ENCODE data around the gene FAM174C. TPM values are rescaled to one million over a fixed set of nuclear protein-coding genes. Genes with fewer than 3 reads are reported as not detected.
A peak's percentile ranks its signal among the peaks of the same experiment; 100 is the strongest.

Gene FAM174C
- total RNA-seq, 1 experiment from 2014 or later, result 77.1 TPM

- peak overlapping the region; percentile 100 for H3K27ac ChIP-seq (ENCODE audit: low read depth, low read length)
- ChIA-PET POLR2A (interaction anchor here (0.7 to 1.0 kb wide), 2 partner anchors 16 to 17 kb away, joined by 3 read pairs; no protein-coding TSS in a partner anchor), CTCF (interaction anchor here (1.0 kb wide), 1 partner anchor 17 kb away, joined by 7 read pairs; no protein-coding TSS in a partner anchor), RAD21 (ENCODE audit: low non-redundant PET in 1 of 2, low total read pairs in 2 of 2, uncharacterized antibody in 2 of 2, unreplicated experiment in 2 of 2) (no interaction called here)
- H3K79me2 ChIP-seq (ENCODE audit: insufficient read depth, low read length), result peaks cover 59% of the 10 kb centered on the region
- peaks cover 45 to 74% of the 10 kb centered on the region in 2 experiments for H3K4me1 ChIP-seq (ENCODE audit: control insufficient read depth in 1 of 2, insufficient read depth in 2 of 2, low read length in 2 of 2)
- H3K4me3 ChIP-seq (replicated peaks in 1 of 2; ENCODE audit: low read depth in 1 of 2, low read length in 2 of 2), result peak overlapping the region; percentile 68 to 74
- no peaks in the 10 kb centered on the region for H3K9me2 ChIP-seq (ENCODE audit: insufficient read depth)
- intact Hi-C loops (cut with micrococcal nuclease), result loop anchor here (1.0 to 10.0 kb wide), 3 partner anchors 17 to 455 kb away; partner anchors contain the start of genes CNN2, PTBP1, RNU6-2 and TMEM259
- H3K36me3 ChIP-seq (ENCODE audit: control insufficient read depth in 1 of 2, insufficient read depth in 2 of 2, low read length in 2 of 2), result peaks cover 11 to 28% of the 10 kb centered on the region in 2 experiments
- H3K4me2 ChIP-seq (ENCODE audit: low read length), result peak overlapping the region; percentile 99
- ATAC-seq (peak; percentile 45), DNase-seq (ENCODE audit: low read depth, low spot score) (peak; percentile 89)
- no peaks in the 10 kb centered on the region for H3K9me3 ChIP-seq (ENCODE audit: control insufficient read depth in 1 of 2, insufficient read depth in 1 of 2, low read depth in 1 of 2, low read length in 2 of 2)
- no peaks in the 10 kb centered on the region for H3K27me3 ChIP-seq (ENCODE audit: insufficient read depth, low read length)
- H3K9ac ChIP-seq (ENCODE audit: low read length), result peak overlapping the region; percentile 99
- H4K20me1 ChIP-seq (ENCODE audit: insufficient read depth), result peaks cover 8% of the 10 kb centered on the region; the same call in 1 of the 2 replicates
- H2AFZ ChIP-seq (ENCODE audit: low read depth, low read length, poor library complexity, severe bottlenecking), result no peak overlapping the region
- no TSS peak for BruUV-seq (replicated peaks)
- TF ChIP-seq RAD21 (IDR thresholded peaks at IDR 0.05; ENCODE audit: low read depth) (no peak), SIN3A (IDR thresholded peaks at IDR 0.05; ENCODE audit: low read depth) (peak; percentile 95), EGR1 (IDR thresholded peaks at IDR 0.05; ENCODE audit: low read depth) (peak; percentile 74; the same call in 1 of the 2 replicates), CTCF (IDR thresholded peaks at IDR 0.05 in 2 of 3, conservative IDR thresholded peaks at IDR 0.05 in 1 of 3; ENCODE audit: borderline replicate concordance in 1 of 3, insufficient read depth in 1 of 3, low read depth in 2 of 3, low read length in 2 of 3) (no peak), SRF (IDR thresholded peaks at IDR 0.05; ENCODE audit: low read depth) (no peak), POLR2AphosphoS5 (IDR thresholded peaks at IDR 0.05; ENCODE audit: low read depth, low read length) (peak; percentile 92), ZNF274 (IDR thresholded peaks at IDR 0.05; ENCODE audit: low read depth, low read length) (no peak), TCF7L2 (IDR thresholded peaks at IDR 0.05; ENCODE audit: borderline replicate concordance, extremely low read depth, insufficient read depth, insufficient read length) (no peak), POLR2A (IDR thresholded peaks at IDR 0.05; ENCODE audit: borderline replicate concordance, extremely low read depth, insufficient read depth, insufficient read length) (peak; percentile 43), CBX3 (IDR thresholded peaks at IDR 0.05; ENCODE audit: low read depth) (no peak), SP1 (IDR thresholded peaks at IDR 0.05; ENCODE audit: low read depth) (no peak), CEBPB (IDR thresholded peaks at IDR 0.05; ENCODE audit: low read depth) (no peak), YY1 (IDR thresholded peaks at IDR 0.05; ENCODE audit: extremely low read depth, insufficient replicate concordance, low read depth, low read length) (no peak), MAX (IDR thresholded peaks at IDR 0.05) (no peak), FOSL1 (IDR thresholded peaks at IDR 0.05; ENCODE audit: low read depth) (no peak), REST (IDR thresholded peaks at IDR 0.05; ENCODE audit: low read depth) (no peak), ZFX (IDR thresholded peaks at IDR 0.05) (no peak), JUND (IDR thresholded peaks at IDR 0.05) (no peak; the same call in 1 of the 2 replicates), ZBTB33 (IDR thresholded peaks at IDR 0.05; ENCODE audit: extremely low read depth, insufficient replicate concordance, low read length) (peak; percentile 18), EZH2 (IDR thresholded peaks at IDR 0.05) (no peak)
These were observed 25.9 kb upstream of the FAM174C start for GRCh38 chr19:1249298-1249989.
